Fibroblast of lung (primary cell): ENCODE measurements around the gene PRSS36. TPM values are rescaled to one million over a fixed set of nuclear protein-coding genes. Genes with fewer than 3 reads are reported as not detected.
"Not testable (repeated sequence)": the region's sequence is repeated elsewhere in the genome, so short reads cannot be mapped to it uniquely, and the experiment has no call there.

Experiments used
- DNase-seq, 2 donors: peaks; one replicate each; pipeline versions ENCODE4 v3.0.0 to v3.0.0-alpha.2; 2010; ENCODE audit warnings: low read depth in 2 of 2
- H2AFZ ChIP-seq: 2 replicates; pipeline ENCODE4 v1.5.1; 2012; ENCODE audit warnings: low read length, control low read depth, inconsistent platforms
- H3K27ac ChIP-seq: 2 replicates; pipeline ENCODE4 v1.5.1; 2011; ENCODE audit warnings: low read length, control low read depth; ENCODE audit not compliant: insufficient read depth
- H3K27me3 ChIP-seq: 2 replicates; pipeline ENCODE4 v1.5.1; 2011; ENCODE audit warnings: mild to moderate bottlenecking, low read length; ENCODE audit not compliant: control insufficient read depth, insufficient read depth
- H3K36me3 ChIP-seq: 2 replicates; pipeline ENCODE4 v1.5.1; 2011; ENCODE audit warnings: low read length; ENCODE audit not compliant: control insufficient read depth, insufficient read depth
- H3K4me1 ChIP-seq: 2 replicates; pipeline ENCODE4 v1.5.1; 2011; ENCODE audit warnings: low read length; ENCODE audit not compliant: control insufficient read depth, insufficient read depth; ENCODE audit errors: extremely low read depth
- H3K4me2 ChIP-seq: 2 replicates; pipeline ENCODE4 v1.5.1; 2011; ENCODE audit warnings: low read length, control low read depth; ENCODE audit not compliant: insufficient read depth; ENCODE audit errors: extremely low read depth
- H3K4me3 ChIP-seq, 4 experiments: fragments of 200-600 bp in 1 of 4; sonication (generic) in 1 of 4; replicated peaks in 1 of 4; 2 replicates each; pipeline ENCODE4 v1.5.1; 2011 to 2016; ENCODE audit warnings: low read length in 4 of 4, low read depth in 3 of 4, mild to moderate bottlenecking in 3 of 4, control low read depth in 2 of 4, inconsistent platforms in 1 of 4, mixed read lengths in 1 of 4; ENCODE audit not compliant: insufficient read depth in 1 of 4; ENCODE audit errors: control extremely low read depth in 1 of 4
- H3K79me2 ChIP-seq: 2 replicates; pipeline ENCODE4 v1.5.1; 2012; ENCODE audit warnings: mild to moderate bottlenecking, low read length, inconsistent platforms; ENCODE audit not compliant: control insufficient read depth, insufficient read depth
- H3K9ac ChIP-seq: 2 replicates; pipeline ENCODE4 v1.5.1; 2011; ENCODE audit warnings: mild to moderate bottlenecking, low read length, control low read depth; ENCODE audit not compliant: insufficient read depth
- H3K9me3 ChIP-seq: 2 replicates; pipeline ENCODE4 v1.5.1; 2012; ENCODE audit warnings: low read depth, low read length; ENCODE audit not compliant: control insufficient read depth, insufficient read depth
- H4K20me1 ChIP-seq: 2 replicates; pipeline ENCODE4 v1.5.1; 2011; ENCODE audit warnings: low read length; ENCODE audit not compliant: control insufficient read depth, insufficient read depth; ENCODE audit errors: extremely low read depth
- CTCF ChIP-seq, 2 donors: IDR thresholded peaks in 1 of 2; conservative IDR thresholded peaks in 1 of 2; 1 replicate in 1 of 2; 2 replicates in 1 of 2; pipeline ENCODE4 v1.5.1; 2011 to 2012; ENCODE audit warnings: low read length in 2 of 2, control low read depth in 1 of 2, inconsistent platforms in 1 of 2, low read depth in 1 of 2, mild to moderate bottlenecking in 1 of 2
- EZH2 ChIP-seq: IDR thresholded peaks from 2 replicates; pipeline ENCODE4 v1.5.1; 2012; ENCODE audit warnings: low read length, control low read depth, mild to moderate bottlenecking; ENCODE audit errors: missing control alignments
- polyA plus RNA-seq, 2 donors: library from polyadenylated mRNA; depleted of rRNA in 1 of 2; stranded (reverse) in 1 of 2; unstranded in 1 of 2; fragments of >200 nt; gene quantifications; 2 replicates each; pipeline ENCODE4 v1.2.1, GENCODE V29; 2011 to 2012; ENCODE audit warnings: missing spikeins in 1 of 2
- total RNA-seq: library from RNA; depleted of rRNA; stranded (reverse); fragments of >200 nt; gene quantifications from 2 replicates; pipeline ENCODE4 v1.2.1, GENCODE V29; 2014

The PRSS36 gene
- total and polyA plus RNA-seq, 2 donors (not counting 1 experiment from before 2014, with no cell fraction given): 0.10 to 0.17 TPM

DNA sequence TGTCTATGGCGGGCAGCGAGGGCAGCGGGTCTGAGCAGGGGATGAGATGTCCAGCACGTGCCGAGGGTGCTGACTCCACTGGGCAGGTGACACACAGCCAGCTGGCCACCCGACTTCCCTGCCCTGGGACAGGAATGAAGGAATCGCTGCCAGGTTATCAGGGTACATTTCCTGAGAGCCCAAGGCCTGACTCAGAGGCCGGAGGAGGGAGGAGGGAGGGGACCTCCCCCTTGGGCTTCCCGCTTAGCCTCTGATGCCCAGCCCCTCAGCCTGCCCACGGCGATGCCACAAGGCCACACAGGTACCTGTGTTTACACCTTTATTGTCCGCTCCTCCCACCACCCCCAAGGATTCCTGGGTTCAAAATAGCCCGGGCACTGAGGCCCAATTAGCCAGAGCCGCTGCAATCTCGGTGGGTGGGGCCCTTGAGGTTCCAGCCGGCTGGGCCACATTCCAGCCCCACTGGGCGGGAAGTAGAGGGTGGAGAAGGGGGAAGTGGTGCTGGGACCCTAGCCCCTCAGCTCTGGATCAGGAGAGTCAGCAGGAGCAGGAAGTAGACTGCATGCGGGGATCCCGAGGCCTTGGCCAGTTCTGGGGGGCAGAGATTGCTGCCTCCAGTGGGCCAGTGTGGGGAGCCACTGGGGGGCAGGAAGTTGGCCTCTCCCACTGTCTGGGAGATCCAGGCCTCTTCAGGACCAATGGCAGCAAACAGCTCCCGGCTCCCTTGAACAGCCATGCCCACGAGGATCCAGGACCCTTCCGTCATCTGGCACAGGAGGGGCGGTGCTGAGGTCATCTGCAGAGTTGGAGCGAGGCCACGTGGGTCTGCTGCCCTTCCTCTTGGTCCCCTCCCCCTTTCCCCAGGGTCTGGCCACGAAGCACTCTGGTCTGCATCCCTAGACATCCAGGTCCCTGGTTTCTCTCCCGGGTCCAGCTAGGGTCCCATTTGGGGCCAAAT is 11.0 kb downstream of the PRSS36 start:
- no peaks in the 10 kb centered on the region for H3K27me3 ChIP-seq
- no peaks in the 10 kb centered on the region for H3K9me3 ChIP-seq
- no peaks in the 10 kb centered on the region for H3K79me2 ChIP-seq
- TF ChIP-seq CTCF (conservative IDR thresholded peaks at IDR 0.05 in 1 of 2, IDR thresholded peaks at IDR 0.05 in 1 of 2; ENCODE audit: low read depth in 1 of 2, low read length in 2 of 2) (no peak), EZH2 (no peak)
- no peak overlapping the region for H3K4me3 ChIP-seq
- H3K36me3 ChIP-seq: no peaks in the 10 kb centered on the region
- no peak overlapping the region for H3K4me2 ChIP-seq
- no peaks in the 10 kb centered on the region for H4K20me1 ChIP-seq
- no peak overlapping the region for H3K27ac ChIP-seq
- H3K4me1 ChIP-seq: peaks cover 9% of the 10 kb centered on the region
- no peak overlapping the region for H3K9ac ChIP-seq
- no peak overlapping the region for H2AFZ ChIP-seq
- DNase-seq: peak; percentile 37 to 77

GRCh38 chr16:31136822-31137499 is 12.9 kb downstream of the PRSS36 start:
- not testable (repeated sequence) for H3K9me3 ChIP-seq, H4K20me1 ChIP-seq, H3K9ac ChIP-seq, H3K4me2 ChIP-seq, H3K79me2 ChIP-seq, H3K4me3 ChIP-seq, DNase-seq, H3K27ac ChIP-seq, H3K27me3 ChIP-seq, H3K4me1 ChIP-seq, H2AFZ ChIP-seq, H3K36me3 ChIP-seq

DNA sequence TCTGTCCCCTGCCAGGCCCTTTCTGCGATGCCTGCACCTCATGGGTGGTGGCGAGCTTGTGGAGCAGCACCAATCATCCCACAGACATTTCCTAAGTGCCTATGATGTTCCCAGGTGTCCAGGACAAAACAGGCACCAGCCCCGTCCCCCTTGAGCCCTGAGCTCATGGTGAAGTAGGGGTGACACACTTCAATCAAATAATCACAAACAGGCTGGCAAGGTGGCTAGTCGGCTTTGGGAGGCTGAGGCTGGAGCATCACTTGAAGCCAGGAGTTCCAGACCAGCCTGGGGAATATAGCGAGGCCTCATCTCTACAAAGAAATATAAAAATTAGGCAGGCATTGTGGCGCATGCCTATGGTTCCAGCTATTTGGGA is 13.6 kb downstream of the PRSS36 start:
- no peak overlapping the region for H3K4me2 ChIP-seq
- no peaks in the 10 kb centered on the region for H4K20me1 ChIP-seq
- no peak overlapping the region for H3K9ac ChIP-seq
- peaks cover 2% of the 10 kb centered on the region for H3K36me3 ChIP-seq
- H3K4me1 ChIP-seq: peaks cover 2% of the 10 kb centered on the region
- TF ChIP-seq EZH2 (no peak), CTCF (conservative IDR thresholded peaks at IDR 0.05 in 1 of 2, IDR thresholded peaks at IDR 0.05 in 1 of 2; ENCODE audit: low read depth in 1 of 2, low read length in 2 of 2) (no peak)
- no peak overlapping the region for H3K4me3 ChIP-seq
- no peak for DNase-seq
- H3K79me2 ChIP-seq: no peaks in the 10 kb centered on the region
- H2AFZ ChIP-seq: no peak overlapping the region
- H3K9me3 ChIP-seq: no peaks in the 10 kb centered on the region
- no peaks in the 10 kb centered on the region for H3K27me3 ChIP-seq
- no peak overlapping the region for H3K27ac ChIP-seq
